GM20000 (cell line): ENCODE data around the gene FGF21.

ENCODE experiments used
- DNase-seq: peaks from one replicate; pipeline ENCODE4 v3.0.0; 2012; ENCODE audit warnings: low spot score
- CTCF ChIP-seq: IDR thresholded peaks from 2 replicates; pipeline ENCODE4 v1.5.1; 2012; ENCODE audit warnings: mild to moderate bottlenecking, control low read depth; ENCODE audit errors: extremely low read depth, missing control alignments

FGF21 gene

DNA sequence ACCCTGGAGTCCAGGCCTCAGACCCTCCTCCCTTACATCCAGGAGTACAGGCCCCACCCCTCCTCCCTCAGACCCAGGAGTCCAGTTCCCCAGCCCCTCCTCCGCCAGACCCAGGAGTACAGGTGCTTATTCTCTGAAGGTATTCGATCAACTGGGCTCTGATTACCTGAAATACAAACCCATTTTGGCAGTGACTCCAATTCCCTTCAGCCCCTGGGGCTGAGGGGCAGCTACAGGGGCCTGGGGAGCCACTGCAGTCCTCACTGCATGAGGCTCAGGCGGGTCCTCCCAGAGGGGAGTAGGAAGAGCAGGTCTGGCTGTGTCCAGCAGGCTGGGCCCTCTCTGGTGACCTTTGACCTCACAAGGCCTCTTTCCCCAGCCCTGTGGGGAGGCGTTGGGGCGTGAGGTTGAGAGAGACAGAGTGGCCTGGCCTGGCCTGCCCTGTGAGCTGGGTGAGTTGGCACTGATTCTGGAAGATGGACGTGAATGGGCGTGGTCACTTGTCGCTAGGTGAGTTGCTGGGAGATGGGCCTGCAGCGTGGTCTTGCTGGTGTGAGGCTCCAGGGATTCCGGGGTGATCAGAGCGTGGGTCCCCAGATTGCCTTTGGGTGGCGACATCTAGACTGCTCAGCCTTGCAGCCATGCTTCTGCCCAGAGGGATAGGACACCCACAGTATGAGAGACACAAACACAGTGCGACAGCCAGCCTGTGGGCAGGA, 52.4 kb downstream of the FGF21 start:
- no peak for DNase-seq
- TF ChIP-seq CTCF = no peak
